Left cardiac atrium (tissue), 4 donors: ENCODE data around the gene AP2S1. TPM values are rescaled to one million over a fixed set of nuclear protein-coding genes. Genes with fewer than 3 reads are reported as not detected.
"Not testable (repeated sequence)": the region's sequence is repeated elsewhere in the genome, so short reads cannot be mapped to it uniquely, and the experiment has no call there.

Source experiments
- ATAC-seq, 2 donors: fragments of 200-7000 bp; cut with Tn5 transposase; one replicate each; pipeline ENCODE4 v1.9.1; 2020; ENCODE audit warnings: mild to moderate bottlenecking in 2 of 2, moderate library complexity in 2 of 2
- DNase-seq: peaks from one replicate; pipeline ENCODE4 v3.0.0-alpha.2; 2020
- intact Hi-C, 2 donors: fragments of 100-400 bp; cut with DNase I; formaldehyde crosslinking; loops; one replicate each; pipeline versions ENCODE4 v1.14.1 to v1.15.1; 2022 to 2023
- long read RNA-seq: library from polyadenylated mRNA; unstranded; transcript quantifications from one replicate; pipeline ENCODE4 v2.0.0, GENCODE V29; 2021
- total RNA-seq, 2 donors: library from RNA; stranded (reverse); fragmentation: NEBNext Ultra II Directional; extraction: Animal tissue kit (Norgen Biotek cat#: 25700); gene quantifications; one replicate each; pipeline ENCODE4 v1.2.1, GENCODE V29; 2021
- donor health status: DM: no; HTN: yes; CAD: no.
- donor health status: DM: no; HTN: yes; CAD: no; lungs with severe emphysema.
- donor health status: DM: yes; HTN: yes; CAD: no.
- donor health status: Dilated cardiomyopathy.

AP2S1 gene
- 100 to 1,000 TPM; 109 to 110 TPM for total RNA-seq
- long read RNA-seq, transcript AP2S1-201 (5 exons, 935 nt) = major isoform, 18 of 19 reads
- long read RNA-seq, partial matches to known transcripts = 0 of 19 reads
- long read RNA-seq, other reads (novel, unspliced or antisense) = 1 of 19 reads

- ATAC-seq = peak; percentile 97
- DNase-seq = peak; percentile 96
- intact Hi-C loops = no loop called here
Measured at GRCh38 chr19:46850228-46851203, at the start of gene AP2S1. Gene AP2S1 (minus strand): TSS chr19:46850846. CDS start chr19:46850766, 80 bp downstream.

DNA sequence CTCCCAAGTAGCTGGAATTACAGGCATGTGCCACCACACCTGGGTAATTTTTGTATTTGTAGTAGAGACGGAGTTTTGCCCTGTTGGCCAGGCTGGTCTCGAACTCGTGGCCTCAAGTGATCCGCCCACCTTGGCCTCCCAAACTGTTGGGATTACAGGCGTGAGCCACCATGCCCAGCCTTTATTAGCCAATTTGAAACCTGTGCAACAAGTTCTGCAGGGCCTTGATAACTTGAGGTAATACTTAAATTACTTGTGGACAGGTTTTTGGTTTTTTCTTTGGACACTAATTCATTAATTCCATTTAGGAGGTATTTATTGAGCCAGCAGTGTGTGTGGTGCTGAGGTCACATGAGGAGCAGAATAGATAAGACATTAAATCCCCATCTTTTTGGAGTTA, 49.7 kb upstream of the AP2S1 start:
- DNase-seq (no peak), ATAC-seq (no peak)
- intact Hi-C loops = no loop called here

DNA sequence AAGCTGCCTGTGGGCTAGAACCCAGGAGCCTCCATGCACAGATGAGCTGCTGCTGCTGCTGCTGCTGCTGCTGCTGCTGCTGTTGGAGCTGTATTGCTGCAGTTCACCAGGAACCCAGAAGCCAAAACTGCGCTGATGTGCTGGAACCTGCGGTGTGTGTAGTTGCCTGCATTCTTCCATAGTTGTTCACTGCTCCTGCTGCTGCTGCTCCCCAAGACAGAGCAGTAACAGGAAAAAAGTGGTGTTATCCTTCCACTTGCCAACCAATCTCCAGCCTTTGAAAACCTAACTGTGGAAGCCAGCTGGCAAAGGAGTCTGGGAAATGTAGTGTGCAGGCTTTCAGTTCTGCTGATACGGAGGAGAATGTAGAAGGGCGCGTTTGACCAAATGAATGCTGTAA, 48.1 kb upstream of the AP2S1 start:
- intact Hi-C loops = no loop called here
- ATAC-seq (peak; percentile 81 to 84), DNase-seq (peak; percentile 23)

GRCh38 chr19:46896076-46896794, 45.6 kb upstream of the AP2S1 start:
- intact Hi-C loops = no loop called here

GRCh38 chr19:46892252-46893179, 41.9 kb upstream of the AP2S1 start:
- intact Hi-C loops = no loop called here
- ATAC-seq = no peak
- DNase-seq = no peak

More at GRCh38 chr19:46896076-46896794, 45.6 kb upstream of the AP2S1 start:
- ATAC-seq (no peak), DNase-seq (no peak)

DNA sequence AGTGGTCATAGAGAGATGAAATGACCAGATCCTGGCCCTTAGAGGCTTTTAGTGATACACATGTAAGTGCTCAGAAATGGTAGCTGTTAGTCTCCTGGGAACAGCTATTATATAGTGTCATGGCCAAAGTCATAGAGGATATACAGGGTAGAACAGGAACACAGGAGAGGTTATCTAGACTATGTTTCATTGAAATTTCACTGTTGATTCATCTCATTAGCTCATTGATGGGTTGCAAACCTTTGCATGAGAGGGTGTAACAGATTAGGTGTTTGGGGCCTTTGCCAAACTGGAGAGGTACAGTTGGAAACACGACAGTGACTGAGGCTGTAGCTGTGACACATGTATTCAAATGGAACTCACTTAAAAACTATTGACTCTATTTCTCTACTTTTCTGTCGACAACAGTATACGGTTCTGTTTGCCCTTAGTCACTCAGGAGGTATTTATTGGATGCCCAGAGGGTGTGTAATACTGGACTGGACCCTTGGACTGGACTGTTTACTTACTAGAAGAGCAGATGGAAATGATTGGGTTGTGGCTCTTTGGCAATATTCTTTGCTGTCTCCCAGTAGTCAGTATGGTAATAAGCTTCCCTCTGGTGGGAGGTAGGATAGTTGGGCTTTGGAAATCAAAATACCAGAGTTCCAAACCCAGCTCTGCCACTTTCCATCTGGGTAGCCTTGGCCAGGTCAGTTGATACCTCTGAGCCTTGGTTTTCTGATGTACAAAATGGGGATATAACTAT, 40.0 kb upstream of the AP2S1 start:
- intact Hi-C loops = no loop called here
- ATAC-seq (peak in 1 of 2 donors; percentile 30), DNase-seq (no peak)

DNA sequence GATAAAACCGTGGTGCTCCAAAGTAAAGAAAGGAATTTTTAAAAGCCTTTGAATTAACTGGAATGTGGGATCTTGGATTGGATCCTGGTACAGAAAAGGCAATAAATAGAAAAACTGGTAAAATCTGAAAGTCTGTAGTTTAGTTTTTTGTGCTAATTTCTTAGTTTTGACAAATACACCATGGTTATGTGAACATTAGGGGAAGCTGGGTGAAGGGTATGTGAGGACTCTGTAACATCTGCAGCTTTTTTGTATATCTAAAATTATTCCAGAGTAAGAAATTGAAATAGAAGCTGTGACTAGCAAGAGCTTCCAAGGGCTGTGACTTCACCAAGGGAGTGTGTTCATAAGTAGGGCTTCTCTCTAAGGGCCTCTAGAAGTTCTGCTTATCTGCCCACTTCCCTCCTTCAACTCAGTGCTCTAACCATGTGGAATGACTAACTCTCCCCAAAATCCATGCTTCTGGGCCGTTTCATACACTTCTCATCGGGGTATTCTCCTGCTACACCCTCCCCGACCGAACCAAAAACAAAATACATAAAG, 36.7 kb upstream of the AP2S1 start:
- intact Hi-C loops = no loop called here
- no peak for DNase-seq
- ATAC-seq = no peak

DNA sequence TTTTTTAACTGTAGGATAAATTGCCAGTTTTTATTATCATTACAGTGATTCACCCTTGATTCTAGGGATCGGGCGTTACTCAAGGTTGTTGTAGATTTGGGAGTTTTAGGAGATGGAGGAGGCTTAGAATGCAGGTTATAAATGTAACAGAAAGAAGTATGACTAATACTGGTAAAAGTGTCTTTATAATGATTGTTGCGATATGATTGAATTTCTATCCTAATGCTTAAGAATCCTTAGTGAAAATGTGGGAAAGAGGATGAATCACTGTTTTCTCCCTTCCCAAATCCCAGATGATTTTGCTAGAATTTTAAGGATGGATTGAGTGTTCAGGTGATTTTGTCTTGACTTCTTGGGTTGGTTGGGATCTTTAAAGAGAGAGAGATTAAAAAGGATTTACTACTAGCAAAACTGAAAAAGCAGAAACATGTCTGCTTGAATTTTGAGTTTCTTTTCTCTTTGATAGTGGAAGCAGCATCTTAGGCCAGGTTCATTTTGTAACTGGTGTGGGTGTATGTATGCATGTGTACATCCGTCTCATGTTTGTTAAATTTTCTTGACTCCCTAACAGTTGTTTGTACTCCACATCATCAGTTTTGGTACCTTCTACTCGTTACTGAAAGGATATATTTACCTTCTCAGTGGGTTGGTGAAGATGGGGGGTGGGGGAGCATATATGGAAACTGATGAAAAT, 36.0 kb upstream of the AP2S1 start:
- ATAC-seq (peak in 1 of 2 donors; percentile 74), DNase-seq (no peak)
- intact Hi-C loops = no loop called here

DNA sequence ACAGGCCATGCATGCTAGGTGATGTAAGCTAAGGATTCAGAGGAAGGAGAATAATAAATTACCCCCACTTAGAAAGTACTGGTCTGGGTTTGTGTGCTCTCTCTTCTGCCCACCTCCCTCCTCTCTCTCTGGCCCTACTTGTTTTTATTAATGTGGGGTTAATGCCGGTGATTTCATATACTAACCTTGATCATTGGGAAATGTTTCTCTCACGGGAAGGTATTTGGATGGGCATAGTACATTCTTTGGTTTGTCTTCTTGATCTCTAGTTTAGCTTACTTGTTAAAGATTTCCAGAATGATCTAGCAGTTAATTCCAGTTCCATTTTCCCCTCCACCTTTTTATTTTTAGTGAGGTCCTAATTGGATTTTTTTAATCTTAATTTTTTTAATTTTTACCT, 34.8 kb upstream of the AP2S1 start:
- ATAC-seq (no peak), DNase-seq (no peak)
- intact Hi-C loops = no loop called here

GRCh38 chr19:46882751-46883150, 32.1 kb upstream of the AP2S1 start:
- ATAC-seq, DNase-seq, intact Hi-C loops: not testable (repeated sequence)

DNA sequence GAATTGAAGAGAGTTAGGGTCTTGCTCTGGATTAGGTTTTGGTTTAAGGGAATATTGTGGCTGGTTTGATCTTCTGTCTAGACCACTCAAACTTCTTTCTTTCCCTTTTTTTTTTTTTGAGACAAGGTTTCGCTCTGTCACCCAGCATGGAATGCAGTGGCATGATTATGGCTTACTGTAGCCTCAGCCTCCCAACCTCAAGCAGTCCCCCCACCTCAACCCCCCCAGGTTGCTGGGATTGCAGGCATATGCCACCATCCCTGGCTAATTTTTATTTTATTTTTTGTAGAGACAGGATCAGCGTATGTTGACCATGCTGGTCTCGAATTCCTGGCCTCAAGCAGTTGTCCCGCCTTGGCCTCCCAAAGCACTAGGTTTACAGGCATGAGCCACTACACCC, 31.4 kb upstream of the AP2S1 start:
- DNase-seq (no peak), ATAC-seq (no peak)
- intact Hi-C loops = no loop called here

DNA sequence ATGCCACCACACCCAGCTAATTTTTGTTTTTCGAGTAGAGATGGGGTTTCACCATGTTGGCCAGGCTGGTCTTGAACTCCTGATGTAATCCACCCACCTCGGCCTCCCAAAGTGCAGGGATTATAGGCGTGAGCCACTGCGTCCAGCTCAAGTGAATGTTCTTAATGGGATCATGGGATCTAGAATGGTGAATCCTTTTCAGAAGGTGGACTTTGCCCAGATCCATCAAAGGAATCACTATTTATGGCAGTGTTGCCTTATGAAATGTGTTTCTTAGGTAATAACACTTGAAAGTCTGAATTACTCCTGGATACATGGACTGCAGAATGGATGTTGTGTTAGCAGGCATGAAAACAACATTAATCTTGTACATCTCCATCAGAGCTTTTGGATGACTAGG, 30.4 kb upstream of the AP2S1 start:
- intact Hi-C loops = no loop called here
- DNase-seq = no peak
- ATAC-seq = no peak

GRCh38 chr19:46880431-46880830, 29.8 kb upstream of the AP2S1 start:
- DNase-seq (no peak), ATAC-seq (no peak)
- intact Hi-C loops = no loop called here

DNA sequence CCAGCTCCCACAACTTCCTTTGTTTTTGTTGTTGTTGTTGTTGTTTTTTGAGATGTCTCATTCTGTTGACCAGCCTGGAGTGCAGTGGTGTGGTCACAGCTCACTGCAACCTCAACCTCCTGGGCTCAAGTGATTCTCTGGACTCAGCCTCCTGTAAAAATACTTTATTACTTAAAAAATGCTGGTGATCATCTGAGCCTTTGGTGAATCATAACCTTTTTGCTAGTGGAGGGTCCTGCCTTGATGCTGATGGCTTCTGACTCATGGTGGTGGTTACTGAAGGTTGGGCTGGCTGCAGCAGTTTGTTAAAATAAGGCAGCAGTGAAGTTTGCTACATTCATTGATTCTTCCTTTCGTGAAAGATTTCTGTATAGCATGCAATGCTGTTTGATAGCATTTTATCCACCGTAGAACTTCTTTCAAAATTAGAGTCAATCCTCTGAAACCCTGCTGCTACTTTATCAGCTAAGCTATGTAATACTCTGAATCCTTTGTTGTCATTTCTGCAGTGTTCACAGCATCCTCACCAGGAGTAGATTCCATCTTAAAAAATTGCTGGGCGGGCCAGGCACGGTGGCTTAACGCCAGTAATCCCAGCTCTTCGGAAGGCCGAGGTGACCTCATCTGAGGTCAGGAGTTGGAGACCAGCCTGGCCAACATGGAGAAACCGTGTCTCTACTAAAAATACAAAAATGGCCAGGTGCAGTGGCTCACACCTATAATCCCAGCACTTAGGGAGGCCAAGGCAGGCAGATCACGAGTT, 28.1 kb upstream of the AP2S1 start:
- intact Hi-C loops = no loop called here
- no peak for DNase-seq
- peak in 1 of 2 donors; percentile 65 for ATAC-seq

GRCh38 chr19:46875657-46876056, 25.0 kb upstream of the AP2S1 start:
- ATAC-seq (no peak), DNase-seq (no peak)
- intact Hi-C loops = no loop called here

GRCh38 chr19:46875234-46875633, 24.6 kb upstream of the AP2S1 start:
- intact Hi-C loops = no loop called here
- ATAC-seq = no peak
- no peak for DNase-seq

GRCh38 chr19:46872967-46873366, 22.3 kb upstream of the AP2S1 start:
- no peak for DNase-seq
- intact Hi-C loops = no loop called here
- no peak for ATAC-seq
